ENCODE data around the gene CEL. TPM values are rescaled to one million over a fixed set of nuclear protein-coding genes. Genes with fewer than 3 reads are reported as not detected.

Gene CEL
- total and polyA plus RNA-seq, 3 experiments from 2014 or later, result 1.1 to 1.2 TPM; not detected in 1

DNA sequence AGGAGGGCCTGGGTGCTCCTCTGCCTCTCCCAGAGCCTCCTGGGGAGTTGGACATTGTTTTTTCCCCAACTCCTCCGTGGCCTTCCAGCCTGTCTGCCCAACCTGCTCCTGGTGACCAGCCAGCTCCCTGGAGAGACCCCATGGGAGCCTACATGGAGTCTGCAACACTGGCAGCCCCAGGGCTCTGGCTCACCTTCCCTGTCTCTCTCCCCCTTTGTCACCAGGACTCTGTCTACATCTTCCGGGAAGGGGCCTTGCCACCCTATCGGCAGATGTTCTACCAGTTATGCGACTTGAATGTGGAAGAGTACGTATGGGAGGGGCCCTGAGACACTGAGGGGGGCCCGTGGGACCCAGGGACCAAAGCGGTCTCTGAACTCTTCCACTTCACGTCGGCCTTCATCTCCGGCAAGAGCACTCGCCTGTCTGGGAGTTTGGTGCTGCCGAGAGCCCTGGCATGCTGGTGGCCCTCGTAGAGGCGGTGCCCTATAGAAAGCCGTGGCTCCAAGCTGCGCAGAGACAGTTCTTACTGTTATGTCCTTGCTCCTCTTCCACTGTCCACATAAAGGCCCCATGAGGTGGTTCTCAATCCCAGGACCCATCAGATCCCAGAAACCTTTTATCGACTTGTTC lies 5.9 kb upstream of the CEL start:
- H3K36me3 ChIP-seq (ENCODE audit: insufficient read depth, low read length), result peaks cover 5% of the 10 kb centered on the region
- CTCF ChIA-PET, result interaction anchor here (1.3 kb wide), 1 partner anchor 19 kb away, joined by 3 read pairs; no protein-coding TSS in a partner anchor

GRCh38 chr9:133056533-133056932 lies 5.2 kb upstream of the CEL start:
- H3K36me3 ChIP-seq (ENCODE audit: insufficient read depth, low read length), result peaks cover 5% of the 10 kb centered on the region
- H3K27me3 ChIP-seq (ENCODE audit: insufficient read depth, low read length, poor library complexity, severe bottlenecking), result no peaks in the 10 kb centered on the region
- no peak overlapping the region for H3K27ac ChIP-seq (ENCODE audit: low read depth, low read length)
- no peak for DNase-seq
- Mint-ChIP-seq H3K4me3 (no peak overlapping the region), H3K9me3 (no peaks in the 10 kb centered on the region), H3K4me1 (peaks cover 20 to 28% (median 23%) of the 10 kb centered on the region in 3 donors), H3K36me3 (peaks cover 4 to 66% (median 14%) of the 10 kb centered on the region in 3 donors), H3K27ac (peak overlapping the region in 1 of 8 donors; percentile 23), H3K27me3 (no peaks in the 10 kb centered on the region)
- POLR2A ChIA-PET, result no interaction called here
- H3K4me3 ChIP-seq (ENCODE audit: low read length), result peak overlapping the region; percentile 12
- H3K9me3 ChIP-seq (ENCODE audit: low read length), result no peaks in the 10 kb centered on the region
- CTCF ChIA-PET, result interaction anchor here (1.3 kb wide), 1 partner anchor 20 kb away, joined by 3 read pairs; no protein-coding TSS in a partner anchor
- peaks cover 38% of the 10 kb centered on the region for H3K4me1 ChIP-seq (ENCODE audit: insufficient read depth, low read length)

More for the DNA sequence above, 5.9 kb upstream of the CEL start:
- Histone ChIP-seq H3K4me3 (ENCODE audit: low read length) (no peak overlapping the region), H3K27ac (ENCODE audit: low read depth, low read length) (no peak overlapping the region), H3K9me3 (ENCODE audit: low read length) (no peaks in the 10 kb centered on the region), H3K4me1 (ENCODE audit: insufficient read depth, low read length) (peaks cover 38% of the 10 kb centered on the region), H3K27me3 (ENCODE audit: insufficient read depth, low read length, poor library complexity, severe bottlenecking) (no peaks in the 10 kb centered on the region)
- Mint-ChIP-seq H3K27ac (peak overlapping the region in 1 of 8 donors; percentile 16), H3K4me1 (peaks cover 20 to 28% (median 23%) of the 10 kb centered on the region in 3 donors), H3K9me3 (no peaks in the 10 kb centered on the region), H3K4me3 (no peak overlapping the region), H3K36me3 (peaks cover 4 to 72% (median 16%) of the 10 kb centered on the region in 3 donors), H3K27me3 (no peaks in the 10 kb centered on the region)
- POLR2A ChIA-PET, result no interaction called here
- no peak for DNase-seq

DNA sequence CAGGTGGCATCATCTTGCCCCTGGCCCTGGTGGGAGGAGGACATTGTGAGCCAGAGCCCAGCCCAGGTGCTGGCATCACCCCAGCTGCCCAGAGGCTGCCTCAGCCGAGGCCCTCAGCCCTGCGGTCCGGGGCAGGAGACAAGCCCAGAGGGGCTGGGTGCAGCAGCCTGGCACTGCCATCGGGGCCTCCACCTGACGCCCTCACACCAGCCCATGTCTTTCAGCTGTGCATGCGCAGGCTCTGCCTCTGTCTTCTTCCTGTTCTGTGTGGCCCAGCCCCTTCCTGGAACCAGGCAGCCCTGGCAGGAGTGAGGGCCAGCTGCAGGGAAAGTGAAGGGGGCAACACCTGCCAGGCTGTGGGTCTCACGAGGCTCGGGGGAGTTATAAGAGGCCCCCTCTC lies 4.8 kb upstream of the CEL start:
- CTCF ChIA-PET, result interaction anchor here (1.3 kb wide), 1 partner anchor 20 kb away, joined by 3 read pairs; no protein-coding TSS in a partner anchor
- H3K4me3 ChIP-seq (ENCODE audit: low read length), result peak overlapping the region; percentile 12
- DNase-seq, result peak in 1 of 5 donors; percentile 21
- Mint-ChIP-seq H3K4me3 (no peak overlapping the region), H3K36me3 (peaks cover 4 to 61% (median 14%) of the 10 kb centered on the region in 3 donors), H3K27me3 (no peaks in the 10 kb centered on the region), H3K4me1 (peaks cover 20 to 28% (median 23%) of the 10 kb centered on the region in 3 donors), H3K27ac (no peak overlapping the region), H3K9me3 (no peaks in the 10 kb centered on the region)
- peaks cover 5% of the 10 kb centered on the region for H3K36me3 ChIP-seq (ENCODE audit: insufficient read depth, low read length)
- H3K27me3 ChIP-seq (ENCODE audit: insufficient read depth, low read length, poor library complexity, severe bottlenecking), result no peaks in the 10 kb centered on the region
- peaks cover 38% of the 10 kb centered on the region for H3K4me1 ChIP-seq (ENCODE audit: insufficient read depth, low read length)
- no peaks in the 10 kb centered on the region for H3K9me3 ChIP-seq (ENCODE audit: low read length)
- no peak overlapping the region for H3K27ac ChIP-seq (ENCODE audit: low read depth, low read length)
- POLR2A ChIA-PET, result no interaction called here

GRCh38 chr9:133057553-133057952 lies 4.2 kb upstream of the CEL start:
- Mint-ChIP-seq H3K36me3 (peaks cover 4 to 56% (median 12%) of the 10 kb centered on the region in 3 donors), H3K4me3 (no peak overlapping the region), H3K9me3 (no peaks in the 10 kb centered on the region), H3K4me1 (peaks cover 20 to 28% (median 23%) of the 10 kb centered on the region in 3 donors), H3K27me3 (no peaks in the 10 kb centered on the region), H3K27ac (peak overlapping the region in 2 of 8 donors; percentile 42 to 43)
- Histone ChIP-seq H3K4me3 (ENCODE audit: low read length) (no peak overlapping the region), H3K27ac (ENCODE audit: low read depth, low read length) (no peak overlapping the region), H3K4me1 (ENCODE audit: insufficient read depth, low read length) (peaks cover 38% of the 10 kb centered on the region), H3K9me3 (ENCODE audit: low read length) (no peaks in the 10 kb centered on the region), H3K36me3 (ENCODE audit: insufficient read depth, low read length) (peaks cover 5% of the 10 kb centered on the region), H3K27me3 (ENCODE audit: insufficient read depth, low read length, poor library complexity, severe bottlenecking) (no peaks in the 10 kb centered on the region)
- ChIA-PET POLR2A (no interaction called here), CTCF (no interaction called here)
- no peak for DNase-seq

- H3K27ac Mint-ChIP-seq, result peak overlapping the region in 1 of 8 donors; percentile 45
- peaks cover 4 to 53% (median 12%) of the 10 kb centered on the region in 3 donors for H3K36me3 Mint-ChIP-seq
- peaks cover 38% of the 10 kb centered on the region for H3K4me1 ChIP-seq (ENCODE audit: insufficient read depth, low read length)
- no peak overlapping the region for H3K27ac ChIP-seq (ENCODE audit: low read depth, low read length)
- peaks cover 5% of the 10 kb centered on the region for H3K36me3 ChIP-seq (ENCODE audit: insufficient read depth, low read length)
- H3K4me3 ChIP-seq (ENCODE audit: low read length), result no peak overlapping the region
- H3K27me3 ChIP-seq (ENCODE audit: insufficient read depth, low read length, poor library complexity, severe bottlenecking), result no peaks in the 10 kb centered on the region
- no peak overlapping the region for H3K4me3 Mint-ChIP-seq
- DNase-seq, result no peak
- H3K9me3 ChIP-seq (ENCODE audit: low read length), result no peaks in the 10 kb centered on the region
- no peaks in the 10 kb centered on the region for H3K9me3 Mint-ChIP-seq
- H3K27me3 Mint-ChIP-seq, result no peaks in the 10 kb centered on the region
- CTCF ChIA-PET, result no interaction called here
- POLR2A ChIA-PET, result no interaction called here
- peaks cover 20 to 28% (median 23%) of the 10 kb centered on the region in 3 donors for H3K4me1 Mint-ChIP-seq
Measured at GRCh38 chr9:133058071-133058470, 3.7 kb upstream of the CEL start.

DNA sequence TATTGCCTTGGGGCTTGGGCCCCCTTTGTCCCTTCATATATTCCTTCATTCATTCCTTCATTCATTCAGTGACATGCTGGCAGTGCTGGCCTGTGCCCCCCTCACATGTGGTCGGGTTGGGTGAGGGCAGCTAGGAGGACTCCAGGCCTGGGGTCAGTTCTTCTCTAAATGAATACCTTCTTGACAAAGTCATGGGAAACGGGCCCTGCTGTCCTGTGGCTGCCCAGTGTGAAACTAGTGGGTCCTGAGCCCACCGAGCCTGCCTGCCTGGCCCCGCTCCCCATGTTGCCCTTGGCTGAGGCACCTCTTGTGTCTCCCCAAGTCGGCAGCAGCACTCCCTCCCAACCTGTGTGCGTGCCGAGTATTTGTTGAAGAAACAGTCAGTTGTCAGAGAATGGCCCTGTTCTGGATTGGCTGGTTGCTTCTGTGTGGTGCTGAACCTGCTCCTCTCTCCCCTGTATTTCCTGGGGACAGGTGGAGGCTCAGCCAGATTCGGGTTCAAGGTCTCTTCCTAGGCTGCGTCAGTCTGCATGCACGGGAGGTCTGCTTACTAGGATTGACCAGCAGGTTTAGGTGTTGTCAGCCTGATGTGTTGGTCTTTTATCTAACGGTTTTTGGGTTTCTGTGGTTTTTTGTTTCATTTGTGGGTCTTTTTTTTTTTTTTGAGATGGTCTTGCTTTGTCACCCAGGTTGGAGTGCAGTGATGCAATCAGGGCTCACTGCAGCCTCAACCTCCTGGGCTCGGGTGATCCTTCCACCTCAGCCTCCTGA lies 3.0 kb upstream of the CEL start:
- POLR2A ChIA-PET, result no interaction called here
- Mint-ChIP-seq H3K36me3 (peaks cover 4 to 48% (median 8%) of the 10 kb centered on the region in 3 donors), H3K27ac (peak overlapping the region in 7 of 8 donors; percentile 37 to 81 (median 56)), H3K27me3 (no peaks in the 10 kb centered on the region), H3K4me3 (peak overlapping the region in 1 of 7 donors; percentile 23), H3K9me3 (no peaks in the 10 kb centered on the region), H3K4me1 (peaks cover 20 to 28% (median 23%) of the 10 kb centered on the region in 3 donors)
- Histone ChIP-seq H3K4me1 (ENCODE audit: insufficient read depth, low read length) (peaks cover 38% of the 10 kb centered on the region), H3K4me3 (ENCODE audit: low read length) (no peak overlapping the region), H3K27ac (ENCODE audit: low read depth, low read length) (no peak overlapping the region), H3K27me3 (ENCODE audit: insufficient read depth, low read length, poor library complexity, severe bottlenecking) (no peaks in the 10 kb centered on the region), H3K9me3 (ENCODE audit: low read length) (no peaks in the 10 kb centered on the region), H3K36me3 (ENCODE audit: insufficient read depth, low read length) (peaks cover 5% of the 10 kb centered on the region)
- DNase-seq, result no peak
- CTCF ChIA-PET, result no interaction called here

DNA sequence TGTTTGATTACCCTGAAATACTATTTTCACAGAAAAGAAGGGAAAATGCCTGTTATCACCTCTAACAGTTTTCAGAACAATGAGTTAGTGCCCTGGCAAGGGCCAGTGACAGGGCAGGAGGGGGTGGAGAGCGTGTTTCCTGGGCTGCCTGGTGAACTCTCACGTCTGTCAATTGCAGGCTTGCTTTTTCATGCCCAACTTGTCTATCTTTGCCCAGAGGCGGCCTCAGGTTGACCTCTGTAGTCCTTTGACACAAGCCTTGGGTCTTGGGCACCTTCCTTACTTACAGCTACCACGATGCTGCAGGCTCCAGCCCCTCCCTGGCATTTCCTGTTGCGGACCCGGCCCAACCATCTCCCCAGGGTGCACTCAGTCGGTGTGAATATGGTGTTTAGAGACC lies 2.2 kb upstream of the CEL start:
- Histone ChIP-seq H3K36me3 (ENCODE audit: insufficient read depth, low read length) (peaks cover under 1% of the 10 kb centered on the region), H3K4me3 (ENCODE audit: low read length) (no peak overlapping the region), H3K27me3 (ENCODE audit: insufficient read depth, low read length, poor library complexity, severe bottlenecking) (no peaks in the 10 kb centered on the region), H3K9me3 (ENCODE audit: low read length) (no peaks in the 10 kb centered on the region), H3K4me1 (ENCODE audit: insufficient read depth, low read length) (peaks cover 38% of the 10 kb centered on the region), H3K27ac (ENCODE audit: low read depth, low read length) (no peak overlapping the region)
- no peak overlapping the region for H3K4me3 Mint-ChIP-seq
- POLR2A ChIA-PET, result no interaction called here
- CTCF ChIA-PET, result interaction anchor here (1.2 kb wide), 1 partner anchor 37 kb away, joined by 4 read pairs; no protein-coding TSS in a partner anchor
- peak overlapping the region in 2 of 8 donors; percentile 11 to 81 for H3K27ac Mint-ChIP-seq
- H3K9me3 Mint-ChIP-seq, result no peaks in the 10 kb centered on the region
- DNase-seq, result no peak
- peaks cover 0 to 39% (median 4%) of the 10 kb centered on the region in 3 donors for H3K36me3 Mint-ChIP-seq
- H3K27me3 Mint-ChIP-seq, result no peaks in the 10 kb centered on the region
- H3K4me1 Mint-ChIP-seq, result peaks cover 20 to 28% (median 23%) of the 10 kb centered on the region in 3 donors

GRCh38 chr9:133060417-133060841 lies 1.4 kb upstream of the CEL start:
- no peak overlapping the region for H3K4me3 ChIP-seq (ENCODE audit: low read length)
- peaks cover 20 to 28% (median 23%) of the 10 kb centered on the region in 3 donors for H3K4me1 Mint-ChIP-seq
- no peaks in the 10 kb centered on the region for H3K9me3 ChIP-seq (ENCODE audit: low read length)
- peaks cover 0 to 31% (median 2%) of the 10 kb centered on the region in 3 donors for H3K36me3 Mint-ChIP-seq
- no peaks in the 10 kb centered on the region for H3K27me3 Mint-ChIP-seq
- no peaks in the 10 kb centered on the region for H3K9me3 Mint-ChIP-seq
- no peak overlapping the region for H3K4me3 Mint-ChIP-seq
- CTCF ChIA-PET, result interaction anchor here (1.2 kb wide), 1 partner anchor 38 kb away, joined by 4 read pairs; no protein-coding TSS in a partner anchor
- peaks cover 38% of the 10 kb centered on the region for H3K4me1 ChIP-seq (ENCODE audit: insufficient read depth, low read length)
- no peak overlapping the region for H3K27ac ChIP-seq (ENCODE audit: low read depth, low read length)
- POLR2A ChIA-PET, result no interaction called here
- DNase-seq, result no peak
- no peaks in the 10 kb centered on the region for H3K27me3 ChIP-seq (ENCODE audit: insufficient read depth, low read length, poor library complexity, severe bottlenecking)
- peak overlapping the region in 2 of 8 donors; percentile 9 to 48 for H3K27ac Mint-ChIP-seq
- H3K36me3 ChIP-seq (ENCODE audit: insufficient read depth, low read length), result no peaks in the 10 kb centered on the region
